GM12891 (cell line): ENCODE measurements around the gene REG3A.

ENCODE experiments used
- POLR2A ChIP-seq: IDR thresholded peaks from 2 replicates; pipeline ENCODE4 v1.6.1; 2011; ENCODE audit warnings: low read depth, low read length, control low read depth
- POLR2AphosphoS5 ChIP-seq: IDR thresholded peaks from 2 replicates; pipeline ENCODE4 v1.6.1; 2011; ENCODE audit warnings: low read depth, low read length, control low read depth
- SPI1 ChIP-seq: IDR thresholded peaks from 2 replicates; pipeline ENCODE4 v1.6.1; 2011; ENCODE audit warnings: low read depth, low read length, control low read depth
- TAF1 ChIP-seq: IDR thresholded peaks from 2 replicates; pipeline ENCODE4 v1.6.1; 2011; ENCODE audit warnings: low read depth, low read length, control low read depth

DNA sequence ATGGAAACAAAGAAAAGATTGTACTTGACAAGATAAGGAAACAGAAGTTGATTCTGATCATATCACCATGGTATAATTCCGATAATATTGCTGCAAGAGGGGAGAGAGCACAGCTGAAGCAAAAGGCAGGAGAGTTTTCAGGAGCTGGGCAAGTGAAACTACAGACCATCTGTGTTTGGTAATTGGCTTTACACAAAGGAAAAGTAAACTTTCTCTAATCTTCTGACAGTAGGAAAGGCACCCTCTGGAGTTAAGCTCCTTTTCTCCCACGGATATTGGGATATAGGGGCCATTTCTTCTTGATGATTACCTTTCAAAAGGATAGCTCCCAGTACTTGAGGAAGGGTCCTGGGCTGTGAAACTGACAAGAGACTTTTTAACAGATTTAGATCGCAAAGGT lies 29.9 kb upstream of the REG3A start:
- TF ChIP-seq POLR2AphosphoS5 (no peak), POLR2A (no peak), SPI1 (no peak), TAF1 (no peak)
